Choroid plexus epithelial cell (primary cell): ENCODE data around the gene ITPR1.
A peak's percentile ranks its signal among the peaks of the same experiment; 100 is the strongest.

Experiments
- DNase-seq: peaks from one replicate; pipeline ENCODE4 v3.0.0-alpha.2; 2010; ENCODE audit warnings: low read depth
- H3K4me3 ChIP-seq: 2 replicates; pipeline ENCODE4 v1.5.1; 2011; ENCODE audit warnings: low read depth, mild to moderate bottlenecking, control low read depth, low read length, moderate library complexity
- TF ChIP-seq, protein P1 (sequence below): conservative IDR thresholded peaks from 2 replicates; pipeline ENCODE4 v1.5.1; 2011; ENCODE audit warnings: low read depth, mild to moderate bottlenecking, control low read depth, inconsistent platforms, low read length, moderate library complexity

The ITPR1 gene

DNA sequence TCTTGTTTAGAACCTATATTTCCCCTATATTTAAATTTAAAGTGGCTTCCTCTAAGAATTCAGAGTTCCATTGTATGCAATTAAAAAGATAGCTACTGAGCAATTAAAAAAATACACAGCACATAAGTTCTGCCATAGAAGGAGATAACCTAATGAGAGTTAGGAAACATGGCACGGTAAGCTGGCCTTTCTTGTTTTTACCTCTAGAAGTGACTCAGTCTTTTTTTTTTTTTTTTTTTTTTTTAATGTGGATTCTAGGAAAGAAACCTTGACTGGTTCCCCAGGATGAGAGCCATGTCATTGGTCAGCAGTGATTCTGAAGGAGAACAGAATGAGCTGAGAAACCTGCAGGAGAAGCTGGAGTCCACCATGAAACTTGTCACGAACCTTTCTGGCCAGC, 343.4 kb downstream of the ITPR1 start:
- no peak overlapping the region for H3K4me3 ChIP-seq
- no peak for DNase-seq
- TF ChIP-seq, protein P1, sequence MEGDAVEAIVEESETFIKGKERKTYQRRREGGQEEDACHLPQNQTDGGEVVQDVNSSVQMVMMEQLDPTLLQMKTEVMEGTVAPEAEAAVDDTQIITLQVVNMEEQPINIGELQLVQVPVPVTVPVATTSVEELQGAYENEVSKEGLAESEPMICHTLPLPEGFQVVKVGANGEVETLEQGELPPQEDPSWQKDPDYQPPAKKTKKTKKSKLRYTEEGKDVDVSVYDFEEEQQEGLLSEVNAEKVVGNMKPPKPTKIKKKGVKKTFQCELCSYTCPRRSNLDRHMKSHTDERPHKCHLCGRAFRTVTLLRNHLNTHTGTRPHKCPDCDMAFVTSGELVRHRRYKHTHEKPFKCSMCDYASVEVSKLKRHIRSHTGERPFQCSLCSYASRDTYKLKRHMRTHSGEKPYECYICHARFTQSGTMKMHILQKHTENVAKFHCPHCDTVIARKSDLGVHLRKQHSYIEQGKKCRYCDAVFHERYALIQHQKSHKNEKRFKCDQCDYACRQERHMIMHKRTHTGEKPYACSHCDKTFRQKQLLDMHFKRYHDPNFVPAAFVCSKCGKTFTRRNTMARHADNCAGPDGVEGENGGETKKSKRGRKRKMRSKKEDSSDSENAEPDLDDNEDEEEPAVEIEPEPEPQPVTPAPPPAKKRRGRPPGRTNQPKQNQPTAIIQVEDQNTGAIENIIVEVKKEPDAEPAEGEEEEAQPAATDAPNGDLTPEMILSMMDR: no peak

GRCh38 chr3:4837374-4837930, 344.3 kb downstream of the ITPR1 start:
- no peak for DNase-seq
- H3K4me3 ChIP-seq: no peak overlapping the region
- TF ChIP-seq, protein P1: no peak

GRCh38 chr3:4838621-4839022, 345.5 kb downstream of the ITPR1 start:
- TF ChIP-seq, protein P1: no peak
- DNase-seq: no peak
- H3K4me3 ChIP-seq: no peak overlapping the region

- no peak overlapping the region for H3K4me3 ChIP-seq
- TF ChIP-seq, protein P1: no peak
- no peak for DNase-seq
These were observed 346.1 kb downstream of the ITPR1 start for GRCh38 chr3:4839278-4839677.

DNA sequence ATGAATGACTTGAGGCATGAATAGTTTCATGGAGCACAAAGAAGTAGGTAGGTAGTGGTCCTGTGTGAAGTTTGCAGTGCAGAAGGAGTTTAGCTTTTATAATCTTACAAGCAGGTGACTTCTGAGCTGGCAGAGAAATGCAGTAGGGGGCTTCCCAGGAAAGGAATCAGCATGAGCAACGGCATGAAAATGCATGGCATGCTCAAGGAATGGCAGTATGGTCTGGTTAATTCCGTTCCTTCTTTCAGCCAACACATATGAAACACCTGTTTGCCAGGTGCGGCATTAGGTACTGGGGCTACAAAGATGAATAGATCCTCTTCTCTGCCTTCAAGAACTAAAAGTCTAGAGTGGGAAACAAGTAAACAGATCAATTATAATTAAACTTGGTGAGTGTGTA, 348.1 kb downstream of the ITPR1 start:
- no peak overlapping the region for H3K4me3 ChIP-seq
- TF ChIP-seq, protein P1: no peak
- no peak for DNase-seq

DNA sequence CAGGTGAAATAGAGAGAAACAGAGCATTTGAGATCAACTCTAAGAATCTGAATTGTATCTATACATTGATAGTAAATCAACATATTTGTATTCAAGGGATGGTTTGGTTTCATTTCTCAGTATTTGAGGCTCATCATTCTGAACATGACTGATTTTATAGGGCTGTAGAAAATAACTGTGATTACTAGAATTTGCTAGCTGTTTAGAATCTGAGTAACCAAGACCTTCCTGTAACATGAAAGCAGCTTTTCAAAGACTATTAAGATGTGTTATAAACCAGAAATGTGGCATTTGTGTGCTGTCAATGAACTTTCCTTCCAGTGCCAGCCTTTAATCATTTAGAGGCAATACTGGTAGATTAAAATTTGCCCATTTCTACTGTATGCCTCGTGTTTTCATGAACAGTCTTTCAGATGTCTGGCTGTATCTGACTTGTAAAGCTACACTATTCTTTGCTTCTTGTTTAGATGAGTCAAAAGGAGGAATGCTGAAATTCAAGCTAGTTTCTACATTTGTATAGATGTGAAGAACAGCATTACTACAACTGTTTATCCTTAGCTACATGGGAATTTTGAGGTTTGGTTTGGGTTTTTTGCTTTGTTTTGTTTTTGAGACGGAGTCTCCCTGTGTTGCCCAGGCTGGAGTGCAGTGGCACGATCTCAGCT, 348.8 kb downstream of the ITPR1 start:
- TF ChIP-seq, protein P1: no peak
- H3K4me3 ChIP-seq: no peak overlapping the region
- DNase-seq: peak; percentile 51

DNA sequence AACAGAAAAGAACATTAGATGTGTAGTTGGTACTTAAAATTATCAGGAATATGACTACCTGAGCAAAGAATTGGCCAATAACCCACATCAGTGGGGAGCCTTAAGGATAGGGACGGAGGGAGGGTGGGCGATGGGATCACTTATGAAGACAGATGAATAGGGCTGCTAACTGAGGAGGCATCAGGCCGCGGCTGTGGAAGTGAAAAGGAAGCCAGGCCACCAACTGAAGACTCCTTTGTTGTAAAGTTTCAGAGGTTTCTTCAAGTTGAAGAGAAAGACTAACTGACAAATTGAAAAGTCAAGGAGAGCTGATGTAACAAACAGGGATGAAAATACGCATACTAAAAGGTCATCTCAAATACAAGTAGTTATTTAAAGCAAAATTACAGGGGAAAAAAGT, 350.5 kb downstream of the ITPR1 start:
- H3K4me3 ChIP-seq: no peak overlapping the region
- TF ChIP-seq, protein P1: no peak
- no peak for DNase-seq
